Skeletal muscle cell (primary cell): ENCODE results near the gene HMGCLL1.

Experiments
- DNase-seq: peaks from one replicate; pipeline ENCODE4 v3.0.0-alpha.2; 2010; ENCODE audit warnings: low read depth
- H3K4me3 ChIP-seq: 2 replicates; pipeline ENCODE4 v1.5.1; 2011; ENCODE audit warnings: low read depth, mild to moderate bottlenecking, control low read depth, low read length, moderate library complexity

Gene HMGCLL1

GRCh38 chr6:55450005-55450404, 129.0 kb downstream of the HMGCLL1 start:
- no peak overlapping the region for H3K4me3 ChIP-seq
- DNase-seq, result peak; percentile 28

GRCh38 chr6:55449225-55449624, 129.8 kb downstream of the HMGCLL1 start:
- no peak overlapping the region for H3K4me3 ChIP-seq
- DNase-seq, result no peak

GRCh38 chr6:55448451-55448850, 130.5 kb downstream of the HMGCLL1 start:
- no peak overlapping the region for H3K4me3 ChIP-seq
- DNase-seq, result no peak

GRCh38 chr6:55447891-55448290, 131.1 kb downstream of the HMGCLL1 start:
- DNase-seq, result no peak
- no peak overlapping the region for H3K4me3 ChIP-seq

- no peak overlapping the region for H3K4me3 ChIP-seq
- no peak for DNase-seq
These were observed 133.3 kb downstream of the HMGCLL1 start for GRCh38 chr6:55445648-55446204.

- H3K4me3 ChIP-seq, result no peak overlapping the region
- peak; percentile 82 for DNase-seq
These were observed 135.5 kb downstream of the HMGCLL1 start for GRCh38 chr6:55443238-55444134.

- no peak overlapping the region for H3K4me3 ChIP-seq
- DNase-seq, result no peak
These were observed 140.8 kb downstream of the HMGCLL1 start for GRCh38 chr6:55438203-55438602.

- no peak overlapping the region for H3K4me3 ChIP-seq
- DNase-seq, result no peak
These were observed 141.9 kb downstream of the HMGCLL1 start for GRCh38 chr6:55437141-55437540.

- peak; percentile 96 for DNase-seq
- H3K4me3 ChIP-seq, result no peak overlapping the region
These were observed 145.4 kb downstream of the HMGCLL1 start for GRCh38 chr6:55433446-55434130.

GRCh38 chr6:55423933-55424332, 155.1 kb downstream of the HMGCLL1 start:
- DNase-seq, result no peak
- H3K4me3 ChIP-seq, result no peak overlapping the region

GRCh38 chr6:55410674-55411073, 168.3 kb downstream of the HMGCLL1 start:
- H3K4me3 ChIP-seq, result no peak overlapping the region
- no peak for DNase-seq

GRCh38 chr6:55405474-55406235, 173.3 kb downstream of the HMGCLL1 start:
- DNase-seq, result no peak
- H3K4me3 ChIP-seq, result no peak overlapping the region

- H3K4me3 ChIP-seq, result no peak overlapping the region
- no peak for DNase-seq
These were observed 179.6 kb downstream of the HMGCLL1 start for GRCh38 chr6:55399351-55399750.

- no peak for DNase-seq
- H3K4me3 ChIP-seq, result no peak overlapping the region
These were observed 181.0 kb downstream of the HMGCLL1 start for GRCh38 chr6:55397986-55398385.

- no peak overlapping the region for H3K4me3 ChIP-seq
- DNase-seq, result no peak
These were observed 183.1 kb downstream of the HMGCLL1 start for GRCh38 chr6:55395871-55396270.

GRCh38 chr6:55388211-55388610, 190.8 kb downstream of the HMGCLL1 start:
- no peak overlapping the region for H3K4me3 ChIP-seq
- DNase-seq, result no peak
